Measurements from ENCODE around the gene PLPP4.
A peak's percentile ranks its signal among the peaks of the same experiment; 100 is the strongest.

Gene PLPP4

GRCh38 chr10:120513307-120513796 lies 56.3 kb downstream of the PLPP4 start (continued):
- TF ChIP-seq PRDM10 (tag by site-specific recombination; IDR thresholded peaks at IDR 0.05) (no peak), ZNF544 (tag by site-specific recombination; IDR thresholded peaks at IDR 0.05) (no peak), ZNF600 (tag by site-specific recombination; IDR thresholded peaks at IDR 0.05) (no peak), HOXA7 (CRISPR knock-in tag; IDR thresholded peaks at IDR 0.05; ENCODE audit: borderline replicate concordance) (no peak), ZNF169 (tag by site-specific recombination; IDR thresholded peaks at IDR 0.05) (no peak), HOXD13 (CRISPR knock-in tag; IDR thresholded peaks at IDR 0.05; ENCODE audit: borderline replicate concordance) (no peak), ZNF23 (tag by site-specific recombination; IDR thresholded peaks at IDR 0.05; ENCODE audit: borderline replicate concordance) (no peak), ZNF654 (tag by site-specific recombination; IDR thresholded peaks at IDR 0.05; ENCODE audit: low read depth) (no peak), EGR2 (tag by site-specific recombination; IDR thresholded peaks at IDR 0.05; ENCODE audit: low read depth) (no peak)

GRCh38 chr10:120514035-120514620 lies 57.1 kb downstream of the PLPP4 start:
- POLR2A ChIA-PET = no interaction called here
- H3K9me3 ChIP-seq (ENCODE audit: control insufficient read depth, insufficient read depth, low read depth, low read length) = no peaks in the 10 kb centered on the region
- H3K4me1 ChIP-seq (ENCODE audit: control insufficient read depth, insufficient read depth, low read length) = no peaks in the 10 kb centered on the region
- TF ChIP-seq PRDM2 (tag by site-specific recombination; IDR thresholded peaks at IDR 0.05; ENCODE audit: borderline replicate concordance) (no peak), ZNF488 (tag by site-specific recombination; IDR thresholded peaks at IDR 0.05) (no peak), REST (tag by site-specific recombination; IDR thresholded peaks at IDR 0.05) (peak; percentile 96)
- no peak overlapping the region for H3K27ac ChIP-seq (ENCODE audit: extremely low read depth, low read depth, low read length)
- no peak overlapping the region for H3K4me3 ChIP-seq (ENCODE audit: low read depth, low read length)
- CTCF ChIA-PET = no interaction called here
- H3K36me3 ChIP-seq (ENCODE audit: control insufficient read depth in 2 of 2, insufficient read depth in 1 of 2, low read length in 2 of 2) = no peaks in the 10 kb centered on the region

Measured in HEK293 (cell line).